ENCODE data around the gene FSD2.
A peak's percentile ranks its signal among the peaks of the same experiment; 100 is the strongest.
"Not testable (repeated sequence)": the region's sequence is repeated elsewhere in the genome, so short reads cannot be mapped to it uniquely, and the experiment has no call there.

Gene FSD2

GRCh38 chr15:82709081-82709420, 96.8 kb downstream of the FSD2 start:
- peak; percentile 4 for DNase-seq
- in situ Hi-C loops (cut with HindIII; ENCODE audit: low pct_ligation_motif_present, low pct_unique_long_range_greater_than_20kb, low sequenced_read_pairs), result no loop called here

GRCh38 chr15:82705856-82706255, 100.0 kb downstream of the FSD2 start:
- DNase-seq; in situ Hi-C loops (cut with HindIII; ENCODE audit: low pct_ligation_motif_present, low pct_unique_long_range_greater_than_20kb, low sequenced_read_pairs): not testable (repeated sequence)

Measured in ACHN (cell line).